Measurements from ENCODE around the gene ABHD3. TPM values are rescaled to one million over a fixed set of nuclear protein-coding genes. Genes with fewer than 3 reads are reported as not detected.
"Not testable (repeated sequence)": the region's sequence is repeated elsewhere in the genome, so short reads cannot be mapped to it uniquely, and the experiment has no call there.

Gene ABHD3
- total RNA-seq, 1 donor from 2014 or later: 9.6 TPM

DNA sequence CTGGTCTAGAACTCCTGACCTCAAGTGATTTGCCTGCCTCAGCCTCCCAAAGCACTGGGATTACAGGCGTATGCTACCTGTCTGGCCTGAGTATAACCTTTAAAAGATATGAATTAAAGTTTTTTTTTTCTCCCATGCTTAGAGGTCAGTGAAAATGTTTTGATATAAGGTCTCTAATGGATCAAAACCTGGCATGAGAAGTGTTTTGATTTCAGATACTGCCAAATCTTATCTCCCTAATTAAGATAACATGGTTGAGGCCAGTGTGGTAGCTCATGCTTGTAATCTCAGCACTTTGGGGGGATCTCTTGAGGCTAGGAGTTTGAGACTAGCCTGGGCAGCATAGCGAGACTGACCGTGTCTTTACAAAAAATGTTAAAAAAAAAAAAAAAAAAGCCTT lies 51.2 kb downstream of the ABHD3 start:
- H3K4me3 ChIP-seq: no peak overlapping the region
- peaks cover 0 to 7% of the 10 kb centered on the region in 2 donors for H3K36me3 ChIP-seq
- DNase-seq (ENCODE audit: low spot score in 2 of 2): no peak
- no peak overlapping the region for H3K27ac ChIP-seq
- H3K4me1 ChIP-seq: no peaks in the 10 kb centered on the region
- intact Hi-C loops (cut with DNase I): no loop called here
- H3K9me3 ChIP-seq: no peaks in the 10 kb centered on the region
- no peaks in the 10 kb centered on the region for H3K27me3 ChIP-seq
- TF ChIP-seq CTCF (IDR thresholded peaks at IDR 0.05): no peak

GRCh38 chr18:21652073-21652472 lies 52.5 kb downstream of the ABHD3 start:
- no peak overlapping the region for H3K4me3 ChIP-seq

GRCh38 chr18:21650311-21650710 lies 54.3 kb downstream of the ABHD3 start:
- intact Hi-C loops (cut with DNase I): no loop called here
- Histone ChIP-seq H3K4me3 (no peak overlapping the region), H3K9me3 (no peaks in the 10 kb centered on the region), H3K27ac (no peak overlapping the region), H3K36me3 (no peaks in the 10 kb centered on the region), H3K4me1 (no peaks in the 10 kb centered on the region), H3K27me3 (no peaks in the 10 kb centered on the region)
- TF ChIP-seq CTCF (IDR thresholded peaks at IDR 0.05): no peak
- DNase-seq (ENCODE audit: low spot score in 2 of 2): no peak

More at GRCh38 chr18:21652073-21652472, 52.5 kb downstream of the ABHD3 start:
- no peaks in the 10 kb centered on the region for H3K9me3 ChIP-seq
- intact Hi-C loops (cut with DNase I): no loop called here
- no peaks in the 10 kb centered on the region for H3K27me3 ChIP-seq
- no peaks in the 10 kb centered on the region for H3K4me1 ChIP-seq
- no peak overlapping the region for H3K27ac ChIP-seq
- no peak for DNase-seq (ENCODE audit: low spot score in 2 of 2)
- no peak for TF ChIP-seq CTCF (IDR thresholded peaks at IDR 0.05)
- peaks cover 0 to 7% of the 10 kb centered on the region in 2 donors for H3K36me3 ChIP-seq

DNA sequence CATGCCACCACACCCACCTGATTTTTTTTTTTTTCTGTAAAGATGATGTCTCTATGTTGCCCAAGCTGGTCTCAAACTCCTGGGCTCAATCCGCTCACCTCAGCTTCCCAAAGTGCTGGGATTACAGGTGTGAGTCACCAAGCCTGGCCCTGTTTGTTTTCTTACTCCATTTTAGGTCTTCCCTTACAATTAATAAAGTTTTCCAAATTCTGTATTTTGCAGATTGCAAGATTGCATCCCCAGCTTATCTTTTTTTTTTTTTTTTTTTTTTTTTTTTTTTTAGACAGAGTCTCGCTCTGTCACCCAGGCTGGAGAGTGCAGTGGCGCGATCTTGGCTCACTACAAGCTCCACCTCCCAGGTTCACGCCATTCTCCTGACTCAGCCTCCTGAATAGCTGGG lies 64.2 kb downstream of the ABHD3 start:
- H3K36me3 ChIP-seq; H3K4me3 ChIP-seq; H3K27me3 ChIP-seq; intact Hi-C loops (cut with DNase I); H3K27ac ChIP-seq; H3K4me1 ChIP-seq; DNase-seq (ENCODE audit: low spot score in 2 of 2); H3K9me3 ChIP-seq: not testable (repeated sequence)

- DNase-seq (ENCODE audit: low spot score in 2 of 2): no peak
- intact Hi-C loops (cut with DNase I): no loop called here
- no peaks in the 10 kb centered on the region for H3K9me3 ChIP-seq
- no peaks in the 10 kb centered on the region for H3K36me3 ChIP-seq
- no peaks in the 10 kb centered on the region for H3K27me3 ChIP-seq
- H3K4me1 ChIP-seq: no peaks in the 10 kb centered on the region
- H3K4me3 ChIP-seq: no peak overlapping the region
- no peak for TF ChIP-seq CTCF (IDR thresholded peaks at IDR 0.05)
- H3K27ac ChIP-seq: no peak overlapping the region
These were observed 65.8 kb downstream of the ABHD3 start for GRCh38 chr18:21638822-21639221.

DNA sequence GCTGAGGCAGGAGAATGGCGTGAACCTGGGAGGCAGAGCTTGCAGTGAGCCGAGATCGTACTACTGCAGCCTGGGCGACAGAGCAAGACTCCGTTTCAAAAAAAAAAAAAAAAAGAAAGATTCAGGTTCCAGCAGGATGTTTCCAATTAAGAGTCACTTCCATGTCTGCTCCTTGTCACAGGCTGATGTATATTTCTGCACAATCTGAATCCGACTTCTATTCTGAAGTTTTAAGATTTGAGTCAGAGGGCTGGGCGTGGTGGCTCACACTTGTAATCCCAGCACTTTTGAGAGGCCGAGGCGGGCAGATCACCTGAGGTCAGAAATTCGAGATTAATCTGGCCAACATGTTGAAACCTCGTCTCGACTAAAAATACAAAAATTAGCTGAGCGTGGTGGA lies 67.8 kb downstream of the ABHD3 start:
- no peaks in the 10 kb centered on the region for H3K4me1 ChIP-seq
- intact Hi-C loops (cut with DNase I): no loop called here
- H3K27me3 ChIP-seq: no peaks in the 10 kb centered on the region
- H3K36me3 ChIP-seq: peaks cover 2 to 9% of the 10 kb centered on the region in 2 donors
- no peak overlapping the region for H3K4me3 ChIP-seq
- DNase-seq (ENCODE audit: low spot score in 2 of 2): no peak
- H3K27ac ChIP-seq: no peak overlapping the region
- TF ChIP-seq CTCF (IDR thresholded peaks at IDR 0.05): no peak
- H3K9me3 ChIP-seq: no peaks in the 10 kb centered on the region
